ENCODE data around the gene C5orf58.

Gene C5orf58

GRCh38 chr5:170252720-170253350, 20.1 kb downstream of the C5orf58 start:
- no peak for DNase-seq (ENCODE audit: low read depth)
- H3K4me3 ChIP-seq (replicated peaks; ENCODE audit: low read depth, low read length), result no peak overlapping the region
- TF ChIP-seq CTCF (IDR thresholded peaks at IDR 0.05; ENCODE audit: low read length, missing control alignments), result no peak

- no peak for TF ChIP-seq CTCF (IDR thresholded peaks at IDR 0.05; ENCODE audit: low read length, missing control alignments)
- H3K4me3 ChIP-seq (replicated peaks; ENCODE audit: low read depth, low read length), result no peak overlapping the region
- DNase-seq (ENCODE audit: low read depth), result no peak
These were observed 21.3 kb downstream of the C5orf58 start for GRCh38 chr5:170254056-170254455.

GRCh38 chr5:170256571-170256970, 23.8 kb downstream of the C5orf58 start:
- DNase-seq (ENCODE audit: low read depth), result no peak

GRCh38 chr5:170257370-170257769, 24.6 kb downstream of the C5orf58 start:
- H3K4me3 ChIP-seq (replicated peaks; ENCODE audit: low read depth, low read length), result no peak overlapping the region
- no peak for DNase-seq (ENCODE audit: low read depth)
- TF ChIP-seq CTCF (IDR thresholded peaks at IDR 0.05; ENCODE audit: low read length, missing control alignments), result no peak

More at GRCh38 chr5:170256571-170256970, 23.8 kb downstream of the C5orf58 start:
- TF ChIP-seq CTCF (IDR thresholded peaks at IDR 0.05; ENCODE audit: low read length, missing control alignments), result no peak
- no peak overlapping the region for H3K4me3 ChIP-seq (replicated peaks; ENCODE audit: low read depth, low read length)

- TF ChIP-seq CTCF (IDR thresholded peaks at IDR 0.05; ENCODE audit: low read length, missing control alignments), result no peak
- H3K4me3 ChIP-seq (replicated peaks; ENCODE audit: low read depth, low read length), result no peak overlapping the region
- no peak for DNase-seq (ENCODE audit: low read depth)
These were observed 28.8 kb downstream of the C5orf58 start for GRCh38 chr5:170261528-170262043.

- H3K4me3 ChIP-seq (replicated peaks; ENCODE audit: low read depth, low read length), result no peak overlapping the region
- no peak for TF ChIP-seq CTCF (IDR thresholded peaks at IDR 0.05; ENCODE audit: low read length, missing control alignments)
- no peak for DNase-seq (ENCODE audit: low read depth)
These were observed 29.6 kb downstream of the C5orf58 start for GRCh38 chr5:170262061-170263045.
